GM12878 (cell line): Measurements from ENCODE around the gene POU2F1. TPM values are rescaled to one million over a fixed set of nuclear protein-coding genes. Genes with fewer than 3 reads are reported as not detected.

Experiments used
- ATAC-seq: fragments of 200-7000 bp; cut with Tn5 transposase; 3 replicates; pipeline ENCODE4 v1.9.1; 2020; ENCODE audit warnings: mild to moderate bottlenecking, moderate library complexity
- BruUV-seq: library from RNA; stranded (reverse); fragments of 400-500 nt; replicated peaks from 2 replicates; lab custom pipeline; 2021; lab: Mats Ljungman, UMichigan
- CTCF ChIA-PET: fragments of 300-600 bp; sonication (Branson Sonifier 250); formaldehyde crosslinking; extraction: SDS; loops from one replicate; lab custom pipeline; 2021; ENCODE audit warnings: inconsistent platforms; lab: Yijun Ruan, JAX
- POLR2A ChIA-PET: fragments of 350-600 bp; formaldehyde crosslinking; extraction: SDS; loops from one replicate; lab custom pipeline; 2021; ENCODE audit warnings: inconsistent platforms; lab: Charles Lee
- RAD21 ChIA-PET: fragments of 300-600 bp; sonication (Branson Sonifier 250); formaldehyde crosslinking; loops from one replicate; lab custom pipeline; 2023; ENCODE audit warnings: antibody characterized with exemption; ENCODE audit not compliant: unreplicated experiment; lab: Charles Lee
- SMC1A ChIA-PET: fragments of 300-600 bp; sonication (Branson Sonifier 250); formaldehyde crosslinking; loops from one replicate; lab custom pipeline; 2023; ENCODE audit not compliant: unreplicated experiment, uncharacterized antibody; lab: Charles Lee
- DNase-seq: peaks from one replicate; pipeline ENCODE4 v3.0.0-alpha.2; 2011; ENCODE audit warnings: low read depth, low spot score
- FAIRE-seq: peaks from 3 replicates; lab custom pipeline; 2011; peaks lifted over from hg19 to GRCh38; lab: Jason Lieb, UNC
- H2AFZ ChIP-seq: 2 replicates; pipeline ENCODE4 v1.6.0; 2011; ENCODE audit warnings: low read depth, low read length, control low read depth; ENCODE audit not compliant: control insufficient read depth
- H3K27ac ChIP-seq: 2 replicates; pipeline ENCODE4 v1.5.1; 2011; ENCODE audit warnings: control low read depth; ENCODE audit not compliant: control insufficient read depth, insufficient read depth
- H3K27me3 ChIP-seq, 2 experiments: replicated peaks in 1 of 2; 2 replicates each; pipeline versions ENCODE4 v1.6.0 to v1.6.1; 2011; ENCODE audit warnings: low read length in 1 of 2; ENCODE audit not compliant: control insufficient read depth in 2 of 2, insufficient read depth in 2 of 2
- H3K36me3 ChIP-seq, 2 experiments: 2 replicates each; pipeline ENCODE4 v1.5.1; 2011; ENCODE audit warnings: low read length in 1 of 2; ENCODE audit not compliant: control insufficient read depth in 2 of 2, insufficient read depth in 2 of 2
- H3K4me1 ChIP-seq: 2 replicates; pipeline ENCODE4 v1.6.1; 2011; ENCODE audit warnings: mild to moderate bottlenecking, low read length, moderate library complexity, mixed read lengths; ENCODE audit not compliant: control insufficient read depth, insufficient read depth
- H3K4me2 ChIP-seq: 2 replicates; pipeline ENCODE4 v1.6.0; 2011; ENCODE audit warnings: control low read depth; ENCODE audit not compliant: control insufficient read depth, insufficient read depth
- H3K4me3 ChIP-seq: fragments of 200-600 bp; sonication (generic); 2 replicates; pipeline ENCODE4 v1.5.1; 2016
- H3K79me2 ChIP-seq: 2 replicates; pipeline ENCODE4 v1.6.0; 2011; ENCODE audit warnings: low read length; ENCODE audit not compliant: control insufficient read depth, insufficient read depth
- H3K9ac ChIP-seq: 2 replicates; pipeline ENCODE4 v1.8.0; 2011; ENCODE audit warnings: low read length, control low read depth, mixed read lengths; ENCODE audit not compliant: control insufficient read depth, insufficient read depth
- H3K9me3 ChIP-seq: replicated peaks from 3 replicates; pipeline ENCODE4 v1.5.1; 2011; ENCODE audit warnings: mild to moderate bottlenecking, low read length; ENCODE audit not compliant: control insufficient read depth, insufficient read depth
- H4K20me1 ChIP-seq: 2 replicates; pipeline ENCODE4 v1.6.0; 2011; ENCODE audit not compliant: control insufficient read depth, insufficient read depth
- ATF2 ChIP-seq: IDR thresholded peaks from 2 replicates; pipeline ENCODE4 v1.6.1; 2012; ENCODE audit warnings: low read length, inconsistent platforms
- BACH1 ChIP-seq: fragments of 450-650 bp; IDR thresholded peaks from 2 replicates; pipeline ENCODE4 v1.6.1; 2017; ENCODE audit warnings: mild to moderate bottlenecking, borderline replicate concordance
- IRF4 ChIP-seq: IDR thresholded peaks from 2 replicates; pipeline ENCODE4 v1.6.1; 2011; ENCODE audit warnings: low read depth, low read length
- MEF2A ChIP-seq: IDR thresholded peaks from 2 replicates; pipeline ENCODE4 v1.6.1; 2011; ENCODE audit warnings: low read depth, mild to moderate bottlenecking, low read length, moderate library complexity; ENCODE audit not compliant: insufficient read depth
- RBBP5 ChIP-seq: fragments of 200-600 bp; sonication (generic); conservative IDR thresholded peaks from 2 replicates; pipeline ENCODE4 v1.6.1; 2016
- SIN3A ChIP-seq: IDR thresholded peaks from 2 replicates; pipeline ENCODE4 v1.6.1; 2012; ENCODE audit warnings: low read depth, low read length, improper control_type of control experiment
- SKIL ChIP-seq: fragments of 450-650 bp; IDR thresholded peaks from 2 replicates; pipeline ENCODE4 v1.6.1; 2017; ENCODE audit warnings: mild to moderate bottlenecking, low read depth, inconsistent platforms; ENCODE audit not compliant: poor library complexity, severe bottlenecking
- TCF7 ChIP-seq: IDR thresholded peaks from 2 replicates; pipeline ENCODE4 v1.6.1; 2014; ENCODE audit warnings: antibody characterized with exemption, borderline replicate concordance
- WGBS: methylation state at CpG from one replicate; pipeline ENCODE4 v1.1.6; 2016; ENCODE audit warnings: low lambda C conversion rate; ENCODE audit not compliant: insufficient replicate concordance, insufficient coverage; ENCODE audit errors: missing lambda C conversion rate; 5-methylcytosine and 5-hydroxymethylcytosine counted together
- in situ Hi-C: fragments of 300-500 bp; cut with MboI; formaldehyde crosslinking; loops from 9 replicates; pipeline ENCODE4 v1.14.3; 2018; ENCODE audit warnings: mixed read lengths
- intact Hi-C: fragments of 100-400 bp; cut with micrococcal nuclease; formaldehyde crosslinking; loops from one replicate; pipeline ENCODE4 v1.14.2; 2022; ENCODE audit not compliant: unreplicated experiment
- polyA plus RNA-seq, 11 experiments: library from polyadenylated mRNA; depleted of rRNA in 4 of 11; unstranded in 6 of 11; stranded (reverse) in 5 of 11; fragments of >200 nt; fragmentation: Nextera tagmentation in 4 of 11; fragmentation: Illumina TruSeq in 1 of 11; extraction: Ambion mirVana in 4 of 11; extraction: Trizol in 1 of 11; gene quantifications; 1 replicate in 1 of 11; 2 replicates in 10 of 11; pipeline versions ENCODE4 v1.2.1 to v1.2.3, GENCODE V29; 2011 to 2016; ENCODE audit warnings: inconsistent platforms in 2 of 11, missing spikeins in 2 of 11, low read depth in 1 of 11
- total RNA-seq, 4 experiments: library from RNA; depleted of rRNA in 3 of 4; stranded (reverse); fragments of >200 nt in 3 of 4; fragmentation: Illumina TruSeq in 1 of 4; extraction: Trizol in 1 of 4; gene quantifications; 2 replicates each; pipeline versions ENCODE4 v1.2.1 to v1.2.3, GENCODE V29; 2013 to 2021
- TF ChIP-seq, protein P1 (sequence below): IDR thresholded peaks from 2 replicates; pipeline ENCODE4 v1.6.1; 2011; ENCODE audit warnings: borderline replicate concordance, low read depth, mild to moderate bottlenecking, moderate library complexity, low read length; ENCODE audit not compliant: insufficient read depth, poor library complexity, severe bottlenecking

The POU2F1 gene
- total and polyA plus RNA-seq, 10 of the 15 experiments (the other 5 are each of a cell fraction or from before 2014, with no cell fraction given): 2.5 to 21.7 (median 12.5) TPM

- Histone ChIP-seq H3K79me2 (no peaks in the 10 kb centered on the region), H3K4me3 (no peak overlapping the region), H3K36me3 (no peaks in the 10 kb centered on the region), H3K9me3 (no peaks in the 10 kb centered on the region), H3K9ac (no peak overlapping the region), H3K27me3 (peaks cover 0 to 3% of the 10 kb centered on the region in 2 experiments; a peak in 1 of 4 replicates), H4K20me1 (no peaks in the 10 kb centered on the region), H3K4me1 (peaks cover 8% of the 10 kb centered on the region), H3K27ac (no peak overlapping the region), H3K4me2 (no peak overlapping the region), H2AFZ (no peak overlapping the region)
- BruUV-seq: no TSS peak
- POLR2A ChIA-PET: no interaction called here
- no peak for ATAC-seq
- TF ChIP-seq RBBP5: no peak
- no peak for TF ChIP-seq TCF7
- no peak for TF ChIP-seq SKIL
- no peak for TF ChIP-seq MEF2A
- TF ChIP-seq IRF4: no peak
- no peak for TF ChIP-seq BACH1
- TF ChIP-seq, protein P1, sequence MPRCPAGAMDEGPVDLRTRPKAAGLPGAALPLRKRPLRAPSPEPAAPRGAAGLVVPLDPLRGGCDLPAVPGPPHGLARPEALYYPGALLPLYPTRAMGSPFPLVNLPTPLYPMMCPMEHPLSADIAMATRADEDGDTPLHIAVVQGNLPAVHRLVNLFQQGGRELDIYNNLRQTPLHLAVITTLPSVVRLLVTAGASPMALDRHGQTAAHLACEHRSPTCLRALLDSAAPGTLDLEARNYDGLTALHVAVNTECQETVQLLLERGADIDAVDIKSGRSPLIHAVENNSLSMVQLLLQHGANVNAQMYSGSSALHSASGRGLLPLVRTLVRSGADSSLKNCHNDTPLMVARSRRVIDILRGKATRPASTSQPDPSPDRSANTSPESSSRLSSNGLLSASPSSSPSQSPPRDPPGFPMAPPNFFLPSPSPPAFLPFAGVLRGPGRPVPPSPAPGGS: no peak
- no peak for TF ChIP-seq SIN3A
- TF ChIP-seq ATF2: no peak
- 92% methylated on average over 3 of the region's 3 CpGs for WGBS
- RAD21 ChIA-PET: interaction anchor here (0.9 to 2.9 kb wide), 8 partner anchors 12 to 176 kb away, joined by 3 to 17 read pairs (median 4); no protein-coding TSS in a partner anchor
- no peak for FAIRE-seq
- intact Hi-C loops (loop anchor here (10.0 kb wide), 2 partner anchors 316 to 526 kb away; no protein-coding TSS in a partner anchor), in situ Hi-C loops (loop anchor here (5.0 to 10.0 kb wide), 3 partner anchors 176 to 526 kb away; no protein-coding TSS in a partner anchor)
- CTCF ChIA-PET: interaction anchor here (0.5 to 5.5 kb wide), 23 partner anchors 8 to 531 kb away, joined by 3 to 55 read pairs (median 7); partner anchors contain the start of gene POU2F1
- SMC1A ChIA-PET: interaction anchor here (0.7 to 4.9 kb wide), 15 partner anchors 12 to 383 kb away, joined by 3 to 43 read pairs (median 3); no protein-coding TSS in a partner anchor
- no peak for DNase-seq
Measured at GRCh38 chr1:167441222-167441621, 220.5 kb downstream of the POU2F1 start.
